Hypothalamus (tissue), 51 donors: ENCODE data around the gene STOX1.
"Not testable (repeated sequence)": the region's sequence is repeated elsewhere in the genome, so short reads cannot be mapped to it uniquely, and the experiment has no call there.

ENCODE experiments used
- DNase-seq, 51 donors: peaks; one replicate each; lab custom pipeline; 2025; lab: John Stamatoyannopoulos, UW

Gene STOX1

GRCh38 chr10:68876246-68877138, 49.2 kb downstream of the STOX1 start:
- DNase-seq = peak in 3 of 51 donors; percentile 6 to 28 (median 7)

DNA sequence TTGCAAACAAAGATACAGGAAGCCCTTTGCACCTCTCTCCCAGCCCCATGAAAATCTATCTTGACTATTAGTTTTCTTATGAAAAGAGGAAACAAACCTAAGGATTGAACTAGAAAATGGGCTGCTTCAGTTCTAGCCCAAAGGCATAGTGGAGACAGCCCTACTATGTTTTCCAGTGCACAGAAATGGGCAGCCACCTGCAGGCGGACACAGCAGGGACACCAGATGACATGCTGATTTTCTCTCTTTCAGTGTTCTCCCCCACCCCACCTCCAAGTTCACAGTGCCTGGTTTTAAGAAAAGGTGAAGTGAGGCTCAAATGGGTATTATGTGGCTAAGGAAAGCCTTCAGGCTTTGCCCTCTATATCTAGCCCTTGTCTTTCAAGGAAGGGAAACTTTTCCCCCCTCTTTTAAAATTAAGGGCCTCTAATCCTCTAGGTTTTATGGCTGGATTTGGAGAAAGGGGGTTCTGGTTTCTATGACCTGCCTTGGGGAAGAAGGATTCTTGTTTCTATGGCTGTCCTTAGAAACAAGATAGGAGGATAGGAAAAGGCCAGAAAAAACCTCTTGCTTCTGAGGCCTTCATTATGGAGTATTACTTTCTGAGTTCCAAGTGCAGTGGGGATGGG, 50.3 kb downstream of the STOX1 start:
- DNase-seq = no peak

DNA sequence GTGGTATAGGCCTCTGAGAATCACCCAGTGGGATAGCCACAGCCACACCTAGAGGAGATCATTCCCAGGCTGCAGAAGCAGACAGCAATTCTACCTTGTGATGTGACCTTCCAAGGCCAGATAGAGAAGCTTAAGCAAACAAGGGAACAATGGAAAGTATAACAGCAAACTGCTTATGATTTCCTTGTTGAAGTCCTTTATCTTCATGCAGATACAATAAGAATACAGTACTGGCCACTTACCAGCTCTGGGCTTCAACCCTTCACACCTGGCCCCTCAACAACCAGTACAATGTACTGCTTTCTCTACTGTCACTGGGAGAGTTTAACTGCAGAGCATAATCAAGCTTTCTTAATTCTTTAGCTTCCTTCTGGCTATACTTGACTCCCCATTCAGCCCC, 51.2 kb downstream of the STOX1 start:
- DNase-seq = no peak

- DNase-seq = no peak
These were observed 52.3 kb downstream of the STOX1 start for GRCh38 chr10:68879628-68880027.

DNA sequence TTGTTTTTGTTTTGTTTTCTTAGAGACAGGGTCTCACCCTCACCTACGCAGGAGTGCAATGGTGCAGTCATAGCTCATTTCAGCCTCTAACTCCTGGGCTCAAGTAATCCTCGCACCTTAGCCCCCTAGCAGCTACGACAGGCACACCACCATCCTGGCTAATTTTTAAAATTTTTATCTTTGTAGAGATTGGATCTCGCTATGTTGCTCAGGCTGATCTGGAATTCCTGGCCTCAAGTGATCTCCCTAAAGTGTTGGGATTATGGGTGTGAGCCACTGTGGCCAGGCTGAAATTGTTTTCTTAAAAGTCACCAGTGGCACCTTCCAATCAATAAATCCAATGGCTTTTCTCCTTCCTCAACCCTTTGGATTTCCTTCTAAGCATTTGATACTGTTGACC, 52.9 kb downstream of the STOX1 start:
- no peak for DNase-seq

GRCh38 chr10:68895041-68895440, 67.7 kb downstream of the STOX1 start:
- DNase-seq = no peak

DNA sequence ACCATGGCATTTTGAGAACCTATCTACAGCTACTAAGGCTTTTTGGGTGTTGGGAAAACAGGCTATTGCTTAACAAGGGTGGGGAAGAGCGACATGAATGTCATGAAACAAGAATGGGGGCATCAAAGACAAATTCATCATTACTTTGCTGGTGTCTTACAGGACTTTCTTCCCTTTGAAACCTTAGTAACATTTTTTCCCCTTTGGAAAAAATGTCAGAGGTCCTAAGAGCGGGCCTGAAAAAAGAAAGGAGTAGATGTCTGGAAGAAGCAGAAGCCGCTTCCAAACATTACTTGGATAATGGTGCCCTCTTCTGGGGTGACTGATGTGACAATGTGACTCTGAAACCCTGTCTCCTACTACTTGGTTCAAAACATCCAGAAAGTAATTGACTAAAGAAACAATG, 70.0 kb downstream of the STOX1 start:
- DNase-seq = peak in 25 of 51 donors; percentile 0 to 84 (median 30)

GRCh38 chr10:68899186-68899745, 71.9 kb downstream of the STOX1 start:
- no peak for DNase-seq

- peak in 24 of 51 donors; percentile 74 to 97 (median 86) for DNase-seq
These were observed 73.2 kb downstream of the STOX1 start for GRCh38 chr10:68900427-68901104.

- peak; percentile 83 to 99 (median 96) for DNase-seq
These were observed 74.0 kb downstream of the STOX1 start, which contains the start of gene DDX50 for GRCh38 chr10:68901105-68901927. Gene DDX50, plus strand, starts transcription at chr10:68901315. Its CDS starts 70 bp downstream, at chr10:68901385.

DNA sequence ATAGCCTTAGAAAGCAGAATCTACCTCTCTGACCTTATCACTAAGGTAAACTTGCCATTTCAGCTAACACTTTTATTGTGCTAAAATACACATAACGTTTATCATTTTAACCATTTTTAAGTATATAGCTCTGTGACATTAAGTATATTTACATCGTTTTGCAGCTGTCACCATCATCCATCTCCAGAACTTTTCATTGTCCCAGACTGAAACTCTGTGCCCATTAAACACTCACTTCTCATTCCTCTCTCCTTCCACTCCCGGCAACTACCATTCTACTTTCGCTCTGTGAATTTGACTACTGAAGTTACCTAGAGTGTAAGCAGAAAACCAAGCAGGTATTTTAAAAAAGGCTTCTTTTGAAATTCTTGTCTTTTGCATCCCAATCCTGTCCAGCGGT, 75.1 kb downstream of the STOX1 start:
- DNase-seq = no peak

- no peak for DNase-seq
These were observed 97.3 kb downstream of the STOX1 start for GRCh38 chr10:68924593-68924992.

DNA sequence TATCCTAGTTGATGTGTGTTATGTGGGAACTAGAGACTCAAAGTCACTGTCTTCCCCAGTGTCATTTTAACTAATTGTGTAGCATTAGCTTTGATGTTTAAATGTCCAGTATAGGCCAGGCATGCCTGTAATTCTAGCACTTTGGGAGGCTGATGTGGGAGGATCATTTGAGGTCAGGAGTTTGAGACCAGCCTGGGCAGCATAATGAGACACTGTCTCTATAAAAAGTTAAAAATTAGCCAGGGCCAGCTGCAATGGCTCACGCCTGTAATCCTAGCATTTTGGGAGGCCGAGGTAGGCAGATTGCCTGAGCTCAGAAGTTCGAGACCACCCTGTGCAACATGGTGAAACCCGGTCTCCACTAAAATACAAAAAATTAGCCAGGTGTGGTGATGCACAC, 98.2 kb downstream of the STOX1 start:
- no peak for DNase-seq

DNA sequence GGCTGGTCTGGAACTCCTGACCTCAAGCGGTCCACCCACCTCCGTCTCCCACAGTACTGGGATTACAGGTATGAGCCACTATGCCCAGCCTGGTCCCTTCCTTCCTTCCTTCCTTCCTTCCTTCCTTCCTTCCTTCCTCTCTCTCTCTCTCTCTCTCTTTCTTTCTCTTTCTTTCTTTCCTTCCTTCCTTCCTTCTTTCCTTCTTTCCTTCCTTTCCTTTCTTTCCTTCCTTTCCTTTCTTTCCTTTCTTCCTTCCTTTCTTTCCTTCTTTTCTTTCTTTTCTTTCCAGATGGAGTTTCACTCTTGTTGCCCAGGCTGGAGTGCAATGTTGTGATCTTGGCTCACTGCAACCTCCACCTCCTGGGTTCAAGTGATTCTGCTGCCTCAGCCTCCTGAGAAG, 101.8 kb downstream of the STOX1 start:
- DNase-seq = not testable (repeated sequence)

DNA sequence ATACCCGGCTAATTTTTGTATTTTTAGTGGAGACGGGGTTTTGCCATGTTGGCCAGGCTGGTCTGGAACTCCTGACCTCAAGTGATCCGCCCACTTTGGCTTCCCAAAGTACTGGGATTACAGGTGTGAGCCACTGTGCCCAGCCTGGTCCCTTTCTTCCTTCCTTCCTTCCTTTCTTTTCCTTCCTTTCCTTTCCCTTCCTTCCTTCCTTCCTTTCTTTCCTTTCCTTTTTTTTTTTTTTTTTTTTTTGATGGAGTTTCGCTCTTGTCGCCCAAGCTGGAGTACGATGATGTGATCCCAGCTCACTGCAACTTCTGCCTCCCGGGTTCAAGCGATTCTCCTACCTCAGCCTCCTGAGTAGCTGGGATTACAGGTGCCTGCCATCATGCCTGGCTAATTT, 102.6 kb downstream of the STOX1 start:
- not testable (repeated sequence) for DNase-seq

DNA sequence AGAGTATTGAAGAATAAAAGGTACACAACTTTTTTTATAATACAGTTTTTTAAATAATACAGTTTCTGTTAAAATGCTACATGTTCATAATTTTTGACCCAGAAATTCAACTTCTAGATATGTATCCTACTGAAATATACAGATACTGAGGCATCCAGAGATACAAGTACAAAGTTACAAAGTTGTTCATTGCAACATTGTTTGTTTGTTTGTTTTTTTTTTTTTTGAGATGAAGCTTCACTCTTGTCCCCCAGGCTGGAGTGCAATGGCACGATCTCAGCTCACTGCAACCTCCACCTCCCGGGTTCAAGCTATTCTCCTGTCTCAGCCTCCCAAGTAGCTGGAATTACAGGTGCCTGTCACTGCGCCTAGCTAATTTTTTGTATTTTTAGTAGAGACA, 105.5 kb downstream of the STOX1 start:
- DNase-seq = not testable (repeated sequence)

- no peak for DNase-seq
These were observed 107.7 kb downstream of the STOX1 start for GRCh38 chr10:68934994-68935393.

GRCh38 chr10:68938117-68938516, 110.8 kb downstream of the STOX1 start:
- DNase-seq = no peak

GRCh38 chr10:68938884-68939283, 111.6 kb downstream of the STOX1 start:
- DNase-seq = no peak

- DNase-seq = not testable (repeated sequence)
These were observed 113.6 kb downstream of the STOX1 start for GRCh38 chr10:68940917-68941316.
